H4 (cell line): ENCODE data around the gene PPP1R1C. TPM values are rescaled to one million over a fixed set of nuclear protein-coding genes. Genes with fewer than 3 reads are reported as not detected.
"Not testable (repeated sequence)": the region's sequence is repeated elsewhere in the genome, so short reads cannot be mapped to it uniquely, and the experiment has no call there.

Experiments
- DNase-seq: peaks from one replicate; pipeline ENCODE4 v3.0.0-alpha.2; 2015; ENCODE audit warnings: low spot score
- total RNA-seq: library from RNA; depleted of rRNA; stranded (reverse); fragments of >200 nt; shearing (Covaris generic); gene quantifications from 2 replicates; pipeline ENCODE4 v1.2.3, GENCODE V29; 2014

PPP1R1C gene
- total RNA-seq, 1 experiment from 2014 or later: 3.3 TPM

- DNase-seq: no peak
Measured at GRCh38 chr2:182014284-182014683, 28.6 kb downstream of the PPP1R1C start.

DNA sequence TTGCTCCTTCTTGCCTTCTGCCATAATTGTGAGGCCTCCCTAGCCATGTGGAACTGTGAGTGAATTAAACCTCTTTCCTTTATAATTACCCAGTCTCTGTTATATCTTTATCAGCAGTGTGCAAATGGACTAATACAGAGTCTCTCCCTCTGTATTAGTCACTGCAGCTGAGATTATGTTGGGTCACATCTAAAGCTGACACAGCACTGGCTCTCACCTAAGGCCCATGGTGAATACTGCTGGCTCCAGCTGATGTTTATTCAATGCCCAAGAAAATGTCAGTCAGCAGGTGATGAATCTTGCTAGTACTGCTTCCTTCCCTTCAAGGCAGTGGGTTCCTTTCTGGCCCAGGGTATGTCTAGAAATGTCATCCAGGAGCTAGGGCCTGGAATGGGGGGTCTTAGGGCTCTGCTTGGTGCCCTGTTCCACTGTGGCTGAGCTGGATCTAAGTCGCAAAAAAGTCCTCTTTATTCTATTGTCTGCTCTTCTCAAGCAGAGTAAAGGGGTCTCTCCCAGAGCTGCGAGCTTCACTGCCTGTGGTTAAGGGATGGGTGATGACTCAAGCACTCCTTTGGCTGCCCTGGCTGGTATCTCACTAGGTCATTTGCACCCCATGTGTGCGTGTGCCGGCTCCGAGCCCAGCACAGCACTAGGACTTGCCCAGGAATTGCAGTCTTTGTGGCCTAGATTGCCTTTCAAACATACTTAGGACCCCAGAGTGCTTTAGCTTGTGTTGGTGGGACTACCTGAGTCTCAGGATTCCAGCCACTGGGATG, 29.9 kb downstream of the PPP1R1C start:
- DNase-seq: peak; percentile 10

DNA sequence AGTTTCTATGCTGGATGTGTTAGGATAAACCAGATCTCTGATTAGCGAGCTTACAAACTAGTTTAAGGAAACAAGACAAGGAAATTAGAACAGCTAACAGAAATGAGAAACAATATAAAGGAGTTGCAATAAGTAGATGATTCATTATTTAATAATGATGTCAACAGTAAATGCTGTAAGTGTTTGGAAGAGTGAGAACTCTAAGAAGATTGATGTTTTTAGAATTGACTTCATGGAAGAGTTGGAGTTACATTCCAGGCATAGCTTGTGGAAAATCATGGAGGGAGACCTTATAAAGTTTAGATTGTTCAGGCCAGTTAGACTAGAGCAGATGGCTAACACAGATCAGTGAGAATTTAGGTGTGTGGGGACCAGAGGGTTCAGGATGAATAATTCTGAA, 32.6 kb downstream of the PPP1R1C start:
- DNase-seq: no peak

DNA sequence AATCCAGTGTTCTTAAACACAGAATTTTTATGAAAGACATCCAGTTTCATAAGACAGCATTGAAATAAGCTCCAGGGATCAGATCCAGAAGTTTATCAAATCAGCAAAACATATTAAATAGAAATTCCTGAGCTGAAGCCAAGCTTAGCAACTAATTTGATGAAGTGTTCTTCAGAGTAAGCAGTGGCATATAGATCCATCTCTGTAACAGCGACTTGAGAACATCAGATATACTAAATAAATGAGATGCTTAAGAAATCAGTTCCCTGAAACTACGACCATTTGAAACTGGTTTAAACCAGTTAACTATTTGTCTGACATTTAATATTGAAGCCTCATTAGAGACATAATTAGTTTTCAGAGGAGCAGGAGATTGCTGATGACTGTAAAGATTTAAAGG, 34.1 kb downstream of the PPP1R1C start:
- no peak for DNase-seq

- DNase-seq: no peak
Measured at GRCh38 chr2:182020286-182021070, 34.8 kb downstream of the PPP1R1C start.

DNA sequence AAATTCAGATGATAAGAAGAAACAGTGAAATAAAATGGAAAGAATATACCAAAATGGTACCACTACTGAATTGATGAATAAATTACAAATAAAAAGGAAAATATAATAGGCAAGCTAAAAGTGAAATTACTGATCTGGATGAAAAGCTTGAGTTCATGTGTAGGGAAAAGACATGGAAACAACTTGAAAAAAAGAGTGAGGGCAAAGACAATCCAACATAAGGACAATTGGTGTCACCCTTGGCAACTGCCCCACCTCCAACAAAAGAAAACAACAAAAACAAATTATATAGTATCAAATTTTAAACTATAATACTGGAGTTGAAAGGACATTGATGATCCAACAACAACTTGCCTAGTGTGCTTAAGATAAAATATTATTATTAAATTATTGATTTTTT, 37.6 kb downstream of the PPP1R1C start:
- DNase-seq: no peak

DNA sequence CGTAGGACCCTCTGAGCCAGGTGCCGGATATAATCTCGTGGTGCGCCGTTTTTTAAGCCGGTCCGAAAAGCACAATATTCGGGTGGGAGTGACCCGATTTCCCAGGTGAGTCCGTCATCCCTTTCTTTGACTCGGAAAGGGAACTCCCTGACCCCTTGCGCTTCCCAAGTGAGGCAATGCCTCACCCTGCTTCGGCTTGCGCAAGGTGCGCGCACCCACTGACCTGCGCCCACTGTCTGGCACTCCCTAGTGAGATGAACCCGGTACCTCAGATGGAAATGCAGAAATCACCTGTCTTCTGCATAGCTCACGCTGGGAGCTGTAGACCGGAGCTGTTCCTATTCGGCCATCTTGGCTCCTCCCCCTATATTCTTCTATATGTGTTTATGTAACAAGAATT, 45.2 kb downstream of the PPP1R1C start:
- not testable (repeated sequence) for DNase-seq

DNA sequence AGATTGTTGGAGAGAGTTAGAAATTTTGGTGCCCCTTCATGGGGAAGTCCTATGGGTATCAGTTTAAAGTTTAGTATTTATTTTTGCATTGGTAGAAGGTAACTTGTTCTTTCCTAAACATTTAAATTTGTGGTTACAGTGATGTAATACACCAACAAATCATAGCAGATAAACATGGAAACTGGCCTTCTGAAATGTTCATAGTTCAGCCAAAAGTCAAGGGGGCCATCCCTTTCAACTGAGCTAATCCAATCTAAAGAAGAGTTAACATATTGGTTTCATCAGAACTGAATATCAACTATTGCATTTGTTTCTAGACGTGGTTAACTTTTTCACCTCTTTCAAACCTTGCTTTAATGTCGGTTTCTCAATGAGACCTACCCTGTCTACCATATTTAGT, 46.3 kb downstream of the PPP1R1C start:
- no peak for DNase-seq

- DNase-seq: no peak
Measured at GRCh38 chr2:182033449-182033848, 47.8 kb downstream of the PPP1R1C start.

- DNase-seq: peak; percentile 7
Measured at GRCh38 chr2:182038576-182038975, 52.9 kb downstream of the PPP1R1C start.

DNA sequence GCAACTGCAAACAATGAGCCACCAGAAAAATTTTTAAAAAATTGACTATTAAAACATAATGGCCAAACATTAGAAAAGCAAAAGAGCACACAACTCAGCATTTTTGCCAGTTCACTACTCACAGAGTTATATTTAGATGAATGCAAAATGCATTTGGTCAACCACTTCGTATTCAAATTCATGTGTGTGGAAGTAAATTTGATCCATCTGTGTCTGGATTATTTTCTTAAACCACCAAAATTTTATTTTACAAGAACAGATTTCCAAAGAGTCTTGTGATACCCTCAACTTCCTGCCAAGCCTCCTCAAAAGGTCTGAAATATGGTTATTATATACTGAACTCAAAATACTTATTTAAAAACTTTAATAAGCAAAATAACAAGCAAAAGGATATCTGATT, 57.4 kb downstream of the PPP1R1C start:
- no peak for DNase-seq

GRCh38 chr2:182043861-182044260, 58.2 kb downstream of the PPP1R1C start:
- DNase-seq: no peak

GRCh38 chr2:182047544-182047943, 61.9 kb downstream of the PPP1R1C start:
- no peak for DNase-seq

GRCh38 chr2:182048088-182048487, 62.4 kb downstream of the PPP1R1C start:
- no peak for DNase-seq

GRCh38 chr2:182048621-182049020, 63.0 kb downstream of the PPP1R1C start:
- DNase-seq: no peak

DNA sequence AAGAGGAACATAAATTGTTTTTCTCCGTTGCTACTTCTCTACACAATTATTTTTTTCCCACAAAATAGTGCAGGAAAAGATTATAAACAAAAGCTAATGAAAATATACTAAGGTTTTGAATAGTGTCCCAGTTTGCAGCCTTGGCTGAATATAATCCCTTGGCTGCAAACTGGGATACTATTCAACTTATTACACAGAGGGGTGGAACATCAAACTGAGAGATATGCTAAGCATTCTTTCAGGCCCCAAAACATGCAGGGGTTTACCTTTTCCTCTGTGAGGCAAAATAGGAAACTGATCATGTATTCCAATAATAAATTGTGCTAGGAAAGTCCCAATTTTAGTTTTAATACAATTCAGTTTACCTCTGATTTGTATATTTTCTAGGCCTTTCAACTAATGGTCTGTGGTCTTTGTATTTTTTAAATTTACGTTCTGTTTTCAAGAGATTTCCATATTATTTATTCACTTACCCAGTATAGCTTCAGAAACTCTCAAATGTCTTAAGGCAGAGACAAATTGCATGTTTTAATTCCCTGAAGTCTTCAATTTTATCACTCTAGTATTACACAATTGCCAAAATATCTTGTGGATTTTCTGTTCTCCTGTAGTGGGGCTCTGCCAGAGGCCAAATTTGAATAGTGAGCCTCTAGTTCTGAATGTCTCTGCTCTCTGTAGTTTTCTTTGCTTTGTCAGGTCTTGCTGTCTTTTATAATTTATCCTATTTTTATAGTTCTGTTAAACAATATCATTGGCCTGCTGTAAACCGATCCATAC, 63.9 kb downstream of the PPP1R1C start:
- DNase-seq: no peak

DNA sequence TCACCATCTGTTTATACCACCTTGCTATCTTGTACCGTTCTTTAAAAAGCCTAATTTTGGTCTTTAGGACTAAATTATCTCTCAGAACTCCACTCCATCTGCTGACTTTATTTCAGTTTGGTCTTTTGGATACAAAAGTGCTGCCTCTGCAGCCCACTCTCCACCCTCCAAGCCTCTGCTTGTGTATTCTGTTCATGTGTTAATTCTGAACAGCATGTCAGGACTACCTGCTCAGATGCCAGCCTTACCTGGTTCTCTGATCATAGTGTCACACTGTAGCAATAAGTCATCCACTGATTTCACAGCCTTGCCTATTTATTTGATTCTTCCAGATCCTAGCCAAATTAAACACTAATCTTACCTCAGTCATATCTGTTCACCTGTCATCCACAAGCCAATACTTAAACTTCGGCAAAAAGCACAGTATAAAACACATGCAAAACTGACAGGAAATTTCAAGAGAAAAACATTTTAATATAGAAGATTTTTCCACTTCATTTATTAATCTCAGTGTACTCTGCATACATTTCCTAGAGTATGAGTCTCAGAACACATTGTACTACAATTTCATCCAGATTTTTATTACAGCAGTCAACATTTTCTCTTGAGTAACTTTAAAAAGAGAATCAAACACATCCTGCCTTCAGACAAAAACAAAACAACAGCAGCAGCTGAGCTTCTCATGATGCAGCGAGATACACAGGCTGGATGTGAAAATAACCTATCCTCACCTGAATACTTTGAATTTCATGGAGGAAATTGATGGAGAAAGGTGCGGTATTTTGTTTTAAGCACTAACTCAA, 64.9 kb downstream of the PPP1R1C start:
- no peak for DNase-seq

DNA sequence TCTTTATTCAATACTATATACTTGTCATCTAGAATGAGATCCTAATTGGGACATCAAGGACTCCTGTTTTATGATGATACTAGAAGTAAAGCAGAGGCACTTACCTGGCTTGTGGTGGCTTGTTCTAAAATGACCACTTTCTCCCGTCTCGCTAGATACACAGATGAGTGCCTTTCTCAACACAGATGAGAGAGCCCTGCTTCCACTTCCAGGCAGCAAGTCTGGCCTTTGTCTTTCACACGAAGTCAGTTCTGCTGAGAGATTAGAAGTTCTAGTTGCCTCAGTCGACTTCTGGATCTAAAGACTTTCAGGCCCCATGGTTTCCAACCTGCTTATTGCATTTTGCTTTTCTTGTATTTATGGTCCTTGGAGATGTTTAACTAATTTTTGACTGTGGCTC, 70.3 kb downstream of the PPP1R1C start:
- no peak for DNase-seq

- no peak for DNase-seq
Measured at GRCh38 chr2:182057002-182057401, 71.3 kb downstream of the PPP1R1C start.

GRCh38 chr2:182058056-182058455, 72.4 kb downstream of the PPP1R1C start:
- no peak for DNase-seq

DNA sequence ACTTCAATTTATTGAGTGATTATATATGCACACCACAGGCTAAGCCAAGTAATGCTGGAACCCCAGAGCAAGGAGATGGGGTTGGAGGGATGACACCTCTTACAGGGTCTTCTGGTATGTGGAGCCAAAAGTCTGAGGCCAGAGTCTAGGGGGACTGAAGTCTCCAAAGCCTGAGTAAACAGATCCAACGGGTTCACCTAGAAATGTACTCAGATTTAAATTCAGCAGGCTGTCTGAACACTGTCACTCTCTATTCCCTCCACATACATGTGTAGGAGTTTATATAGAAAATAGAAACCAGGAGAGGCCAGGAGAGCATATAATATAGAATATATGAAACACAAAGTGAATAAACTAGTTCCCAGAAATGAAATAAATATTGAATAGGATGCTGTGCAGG, 76.1 kb downstream of the PPP1R1C start:
- DNase-seq: no peak
